ENCODE data around the gene ACAP2. TPM values are rescaled to one million over a fixed set of nuclear protein-coding genes. Genes with fewer than 3 reads are reported as not detected.

The ACAP2 gene
- total and polyA plus RNA-seq, 2 experiments from 2014 or later = 27.0 to 47.4 TPM

- Histone ChIP-seq H3K79me2 (peaks cover 20% of the 10 kb centered on the region), H3K9me3 (ENCODE audit: low read depth) (no peaks in the 10 kb centered on the region), H3K4me2 (no peak overlapping the region), H3K4me1 (ENCODE audit: insufficient read depth) (no peaks in the 10 kb centered on the region), H2AFZ (no peak overlapping the region), H4K20me1 (ENCODE audit: insufficient read depth, poor library complexity, severe bottlenecking) (no peaks in the 10 kb centered on the region), H3K4me3 (no peak overlapping the region), H3K9me2 (replicated peaks; ENCODE audit: insufficient read depth) (no peaks in the 10 kb centered on the region), H3K27me3 (no peaks in the 10 kb centered on the region), H3K27ac (no peak overlapping the region), H3K36me3 (replicated peaks; ENCODE audit: insufficient read depth, low read depth) (no peaks in the 10 kb centered on the region)
- WGBS (ENCODE audit: low lambda C conversion rate, missing lambda C conversion rate) = 82% methylated on average over 8 of the region's 8 CpGs
- no peak for TF ChIP-seq EZH2phosphoT487 (IDR thresholded peaks at IDR 0.05; ENCODE audit: low read depth, severe bottlenecking, unreplicated experiment)
- TF ChIP-seq CTCF (IDR thresholded peaks at IDR 0.05; ENCODE audit: poor library complexity) = no peak
- TF ChIP-seq EZH2 (IDR thresholded peaks at IDR 0.05; ENCODE audit: borderline replicate concordance) = no peak
- no peak for DNase-seq (ENCODE audit: low spot score)
Measured at GRCh38 chr3:195247863-195248189, 195.0 kb downstream of the ACAP2 start.

GRCh38 chr3:195247086-195247862, 195.5 kb downstream of the ACAP2 start:
- Histone ChIP-seq H3K9me3 (ENCODE audit: low read depth) (no peaks in the 10 kb centered on the region), H3K9me2 (replicated peaks; ENCODE audit: insufficient read depth) (no peaks in the 10 kb centered on the region), H4K20me1 (ENCODE audit: insufficient read depth, poor library complexity, severe bottlenecking) (no peaks in the 10 kb centered on the region), H3K27ac (no peak overlapping the region), H3K79me2 (peaks cover 23% of the 10 kb centered on the region), H3K4me3 (no peak overlapping the region), H3K4me2 (no peak overlapping the region), H3K36me3 (replicated peaks; ENCODE audit: insufficient read depth, low read depth) (no peaks in the 10 kb centered on the region), H3K4me1 (ENCODE audit: insufficient read depth) (no peaks in the 10 kb centered on the region), H2AFZ (no peak overlapping the region), H3K27me3 (no peaks in the 10 kb centered on the region)
- WGBS (ENCODE audit: low lambda C conversion rate, missing lambda C conversion rate) = 95% methylated on average over 24 of the region's 24 CpGs
- DNase-seq (ENCODE audit: low spot score) = no peak
- TF ChIP-seq EZH2phosphoT487 (IDR thresholded peaks at IDR 0.05; ENCODE audit: low read depth, severe bottlenecking, unreplicated experiment) = no peak
- no peak for TF ChIP-seq EZH2 (IDR thresholded peaks at IDR 0.05; ENCODE audit: borderline replicate concordance)
- TF ChIP-seq CTCF (IDR thresholded peaks at IDR 0.05; ENCODE audit: poor library complexity) = no peak

- DNase-seq (ENCODE audit: low spot score) = no peak
- H3K79me2 ChIP-seq = peaks cover 23% of the 10 kb centered on the region
- no peaks in the 10 kb centered on the region for H3K36me3 ChIP-seq (replicated peaks; ENCODE audit: insufficient read depth, low read depth)
- no peaks in the 10 kb centered on the region for H4K20me1 ChIP-seq (ENCODE audit: insufficient read depth, poor library complexity, severe bottlenecking)
- TF ChIP-seq EZH2phosphoT487 (IDR thresholded peaks at IDR 0.05; ENCODE audit: low read depth, severe bottlenecking, unreplicated experiment) (no peak), EZH2 (IDR thresholded peaks at IDR 0.05; ENCODE audit: borderline replicate concordance) (no peak), CTCF (IDR thresholded peaks at IDR 0.05; ENCODE audit: poor library complexity) (no peak)
- H3K27ac ChIP-seq = no peak overlapping the region
- H3K27me3 ChIP-seq = no peaks in the 10 kb centered on the region
- H3K9me2 ChIP-seq (replicated peaks; ENCODE audit: insufficient read depth) = no peaks in the 10 kb centered on the region
- H3K4me3 ChIP-seq = no peak overlapping the region
- WGBS (ENCODE audit: low lambda C conversion rate, missing lambda C conversion rate) = 84% methylated on average over 9 of the region's 9 CpGs
- H3K9me3 ChIP-seq (ENCODE audit: low read depth) = no peaks in the 10 kb centered on the region
- no peaks in the 10 kb centered on the region for H3K4me1 ChIP-seq (ENCODE audit: insufficient read depth)
- H3K4me2 ChIP-seq = no peak overlapping the region
- no peak overlapping the region for H2AFZ ChIP-seq
Measured at GRCh38 chr3:195246581-195246995, 196.2 kb downstream of the ACAP2 start.

Data from hepatocyte (in vitro differentiated cells).